22Rv1 (cell line): Measurements from ENCODE around the gene CDH3.

ENCODE experiments used
- CTCF ChIP-seq: fragments of 450-650 bp; IDR thresholded peaks from 2 replicates; pipeline ENCODE4 v1.5.1; 2017; ENCODE audit warnings: mild to moderate bottlenecking
- ZFX ChIP-seq: fragments of 450-650 bp; IDR thresholded peaks from 2 replicates; pipeline ENCODE4 v1.6.1; 2017; ENCODE audit warnings: antibody characterized with exemption, borderline replicate concordance

DNA sequence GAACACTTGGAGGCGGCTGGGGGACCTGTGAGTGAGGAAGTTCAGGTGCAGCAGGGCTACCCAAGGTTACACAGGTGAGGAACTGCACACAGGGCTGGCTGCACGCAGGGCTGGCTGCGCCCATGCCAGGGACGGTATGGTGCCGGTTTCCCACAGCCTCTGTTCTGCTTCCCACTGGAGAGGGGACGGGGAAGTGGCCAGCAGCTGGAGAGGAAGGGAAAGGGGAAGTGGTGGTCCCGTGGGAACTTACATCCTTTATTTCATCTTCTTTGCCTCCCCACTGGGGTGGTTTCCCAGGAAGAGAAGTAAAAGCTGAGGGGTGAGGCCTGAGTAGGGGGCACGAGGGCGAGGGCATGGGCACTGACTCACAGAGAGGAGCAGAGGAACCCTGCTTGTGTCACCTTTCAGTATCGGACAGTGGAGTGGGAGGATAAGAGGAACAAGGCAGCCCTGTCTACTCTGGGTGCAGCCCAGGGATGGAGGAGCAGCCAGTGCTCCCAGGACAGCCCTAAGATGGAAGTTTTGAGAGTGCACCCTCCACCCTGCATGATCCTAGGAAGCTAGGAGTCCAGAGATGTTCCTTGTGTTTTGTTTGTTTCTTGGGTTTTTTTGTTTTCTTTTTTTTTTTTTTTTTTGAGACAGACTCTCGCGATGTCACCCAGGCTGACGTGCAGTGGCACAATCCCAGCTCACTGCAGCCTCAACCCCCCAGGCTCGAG is 66.5 kb downstream of the CDH3 start:
- TF ChIP-seq CTCF, result no peak
- TF ChIP-seq ZFX, result no peak
